ENCODE measurements around the gene RAI1.
"Not testable (repeated sequence)": the region's sequence is repeated elsewhere in the genome, so short reads cannot be mapped to it uniquely, and the experiment has no call there.

RAI1 gene

GRCh38 chr17:17800504-17801021, 119.3 kb downstream of the RAI1 start:
- no peak for DNase-seq (ENCODE audit: low read depth)

GRCh38 chr17:17801800-17802481, 120.7 kb downstream of the RAI1 start:
- DNase-seq (ENCODE audit: low read depth) = no peak

GRCh38 chr17:17804007-17804406, 122.7 kb downstream of the RAI1 start:
- DNase-seq (ENCODE audit: low read depth) = no peak

GRCh38 chr17:17805575-17805974, 124.3 kb downstream of the RAI1 start:
- no peak for DNase-seq (ENCODE audit: low read depth)

- no peak for DNase-seq (ENCODE audit: low read depth)
Measured at GRCh38 chr17:17806035-17806434, 124.8 kb downstream of the RAI1 start.

GRCh38 chr17:17806611-17807274, 125.5 kb downstream of the RAI1 start:
- no peak for DNase-seq (ENCODE audit: low read depth)

GRCh38 chr17:17807440-17807839, 126.2 kb downstream of the RAI1 start:
- no peak for DNase-seq (ENCODE audit: low read depth)

- not testable (repeated sequence) for DNase-seq (ENCODE audit: low read depth)
Measured at GRCh38 chr17:17808200-17808599, 126.9 kb downstream of the RAI1 start.

- DNase-seq (ENCODE audit: low read depth) = no peak
Measured at GRCh38 chr17:17808706-17809432, 127.6 kb downstream of the RAI1 start.

- no peak for DNase-seq (ENCODE audit: low read depth)
Measured at GRCh38 chr17:17809531-17810083, 128.3 kb downstream of the RAI1 start.

- DNase-seq (ENCODE audit: low read depth) = no peak
Measured at GRCh38 chr17:17810084-17810894, 129.0 kb downstream of the RAI1 start.

- no peak for DNase-seq (ENCODE audit: low read depth)
Measured at GRCh38 chr17:17810895-17811248, 129.6 kb downstream of the RAI1 start.

- DNase-seq (ENCODE audit: low read depth) = no peak
Measured at GRCh38 chr17:17811381-17812210, 130.3 kb downstream of the RAI1 start.

- no peak for DNase-seq (ENCODE audit: low read depth)
Measured at GRCh38 chr17:17812211-17813054, 131.2 kb downstream of the RAI1 start.

GRCh38 chr17:17813055-17813724, 131.9 kb downstream of the RAI1 start:
- no peak for DNase-seq (ENCODE audit: low read depth)

- DNase-seq (ENCODE audit: low read depth) = no peak
Measured at GRCh38 chr17:17813725-17814095, 132.5 kb downstream of the RAI1 start.

GRCh38 chr17:17814162-17815061, 133.2 kb downstream of the RAI1 start:
- no peak for DNase-seq (ENCODE audit: low read depth)

GRCh38 chr17:17815062-17815406, 133.8 kb downstream of the RAI1 start:
- DNase-seq (ENCODE audit: low read depth) = no peak
